Kidney capillary endothelial cell (primary cell): ENCODE data around the gene KCNIP4.
"Not testable (repeated sequence)": the region's sequence is repeated elsewhere in the genome, so short reads cannot be mapped to it uniquely, and the experiment has no call there.

ENCODE experiments used
- DNase-seq: peaks from one replicate; pipeline ENCODE4 v3.0.0-alpha.2; 2018; ENCODE audit warnings: low spot score

Gene KCNIP4

GRCh38 chr4:20847124-20847747 is 1101.3 kb downstream of the KCNIP4 start:
- DNase-seq: no peak

- DNase-seq: no peak
Observed at GRCh38 chr4:20844311-20844710, 1104.3 kb downstream of the KCNIP4 start.

- DNase-seq: no peak
Observed at GRCh38 chr4:20840648-20841190, 1107.9 kb downstream of the KCNIP4 start.

- peak; percentile 90 for DNase-seq
Observed at GRCh38 chr4:20839957-20840356, 1108.6 kb downstream of the KCNIP4 start.

- no peak for DNase-seq
Observed at GRCh38 chr4:20838476-20838875, 1110.1 kb downstream of the KCNIP4 start.

GRCh38 chr4:20832826-20833225 is 1115.7 kb downstream of the KCNIP4 start:
- peak; percentile 76 for DNase-seq

GRCh38 chr4:20831746-20832145 is 1116.8 kb downstream of the KCNIP4 start:
- DNase-seq: no peak

- peak; percentile 68 for DNase-seq
Observed at GRCh38 chr4:20829617-20830357, 1118.8 kb downstream of the KCNIP4 start.

GRCh38 chr4:20825505-20825904 is 1123.1 kb downstream of the KCNIP4 start:
- DNase-seq: no peak

- no peak for DNase-seq
Observed at GRCh38 chr4:20816287-20816686, 1132.3 kb downstream of the KCNIP4 start.

- no peak for DNase-seq
Observed at GRCh38 chr4:20813700-20814099, 1134.9 kb downstream of the KCNIP4 start.

- DNase-seq: no peak
Observed at GRCh38 chr4:20809812-20810211, 1138.8 kb downstream of the KCNIP4 start.

- DNase-seq: no peak
Observed at GRCh38 chr4:20805716-20806115, 1142.9 kb downstream of the KCNIP4 start.

- DNase-seq: no peak
Observed at GRCh38 chr4:20787940-20788665, 1160.5 kb downstream of the KCNIP4 start.

GRCh38 chr4:20783134-20783533 is 1165.4 kb downstream of the KCNIP4 start:
- DNase-seq: not testable (repeated sequence)

- no peak for DNase-seq
Observed at GRCh38 chr4:20778896-20779295, 1169.7 kb downstream of the KCNIP4 start.

GRCh38 chr4:20773144-20773997 is 1175.2 kb downstream of the KCNIP4 start:
- DNase-seq: peak; percentile 72

GRCh38 chr4:20764366-20764992 is 1184.1 kb downstream of the KCNIP4 start:
- no peak for DNase-seq

- no peak for DNase-seq
Observed at GRCh38 chr4:20761826-20762225, 1186.7 kb downstream of the KCNIP4 start.

- DNase-seq: no peak
Observed at GRCh38 chr4:20761382-20761781, 1187.2 kb downstream of the KCNIP4 start.

- no peak for DNase-seq
Observed at GRCh38 chr4:20760053-20760452, 1188.5 kb downstream of the KCNIP4 start.
